ENCODE measurements around the gene MAST2.

MAST2 gene

DNA sequence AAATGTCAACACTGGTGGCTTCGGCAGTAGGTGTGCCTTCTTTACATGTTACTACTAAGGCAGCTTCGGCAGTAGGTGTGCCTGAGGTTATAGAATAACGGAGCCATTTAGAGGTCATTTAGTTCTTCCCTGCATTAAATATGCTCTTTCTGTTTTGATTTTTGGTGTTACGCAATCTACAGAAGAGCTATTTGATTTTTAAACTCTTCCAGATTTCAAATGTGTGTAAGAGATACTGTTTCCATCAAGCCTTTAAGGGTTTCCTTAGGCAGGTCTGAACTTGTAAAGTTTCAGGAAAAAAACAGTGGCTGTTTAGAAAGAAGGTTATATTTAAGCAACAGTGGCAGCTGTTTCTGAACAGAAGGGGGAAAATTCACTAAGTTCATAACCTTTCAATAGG is 274.2 kb downstream of the MAST2 start:
- DNase-seq, result no peak

DNA sequence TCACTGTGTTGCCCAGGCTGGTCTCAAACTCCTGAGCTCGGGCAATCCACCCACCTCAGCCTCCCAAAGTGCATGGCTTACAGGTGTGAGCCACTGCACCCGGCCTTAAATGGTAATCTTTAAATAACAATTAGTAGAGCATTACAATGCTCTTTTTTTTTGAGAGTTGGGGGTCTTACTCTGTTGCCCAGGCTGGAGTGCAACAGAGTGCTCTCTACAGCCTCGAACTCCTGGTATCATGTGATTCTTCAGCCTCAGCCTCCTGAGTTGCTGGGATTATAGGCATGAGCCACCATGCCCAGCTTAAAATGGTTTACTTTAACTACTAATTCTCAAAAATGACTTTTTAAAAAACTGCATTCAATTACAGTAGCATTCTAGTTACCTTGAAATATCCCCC is 276.8 kb downstream of the MAST2 start:
- no peak for DNase-seq

DNA sequence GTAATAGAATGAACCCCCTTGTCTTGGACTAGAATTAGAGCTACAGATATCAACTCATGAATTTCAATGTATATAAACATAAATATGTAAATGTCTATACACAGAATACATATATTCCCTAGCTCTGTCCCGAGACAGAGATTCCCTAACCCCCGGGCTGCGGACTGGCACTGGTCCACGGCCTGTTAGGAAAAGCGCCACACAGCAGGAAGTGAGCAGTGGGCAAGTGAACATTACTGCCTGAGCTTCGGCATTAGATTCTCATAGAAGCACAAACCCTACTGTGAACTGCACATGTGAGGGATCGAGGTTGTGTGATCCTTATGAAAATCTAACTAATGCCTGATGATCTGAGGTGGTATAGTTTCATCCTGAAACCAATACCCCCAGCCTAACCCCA is 277.8 kb downstream of the MAST2 start:
- DNase-seq, result no peak

DNA sequence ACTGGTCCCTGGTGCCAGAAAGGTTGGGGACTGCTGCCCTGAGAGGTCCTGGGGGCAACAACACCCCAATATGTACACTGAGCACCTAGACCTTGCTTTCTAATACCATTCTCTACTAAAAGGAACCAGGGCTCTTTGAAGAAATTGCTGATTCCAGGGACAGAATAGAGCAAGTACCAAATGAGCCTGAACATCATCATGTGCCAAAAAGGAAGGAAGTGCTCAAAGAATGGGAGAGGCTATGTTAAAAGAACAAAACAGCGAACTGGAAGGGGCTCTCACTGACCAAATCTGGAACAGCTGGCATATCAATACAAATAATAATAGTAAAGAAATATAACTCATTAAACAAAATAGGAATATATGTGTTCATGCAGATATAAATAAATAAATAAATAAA is 278.2 kb downstream of the MAST2 start:
- DNase-seq, result no peak

DNA sequence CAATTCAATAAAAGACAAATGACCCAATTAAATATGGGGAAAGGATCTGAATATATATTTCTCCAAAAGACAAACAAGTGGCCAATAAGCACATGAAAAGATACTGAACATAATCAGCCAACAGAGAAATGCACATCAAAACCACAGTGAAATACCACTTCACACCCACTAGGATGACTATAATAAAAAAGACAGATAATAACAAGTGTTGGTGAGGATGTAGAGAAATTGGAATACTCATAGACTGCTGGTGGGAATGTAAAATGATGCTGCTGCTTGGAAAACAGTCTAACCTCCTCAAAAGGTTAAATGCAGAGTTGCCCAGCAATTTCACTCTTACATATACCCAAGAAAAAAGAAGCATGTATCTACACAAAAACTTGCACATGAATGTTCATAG is 280.2 kb downstream of the MAST2 start:
- no peak for DNase-seq

DNA sequence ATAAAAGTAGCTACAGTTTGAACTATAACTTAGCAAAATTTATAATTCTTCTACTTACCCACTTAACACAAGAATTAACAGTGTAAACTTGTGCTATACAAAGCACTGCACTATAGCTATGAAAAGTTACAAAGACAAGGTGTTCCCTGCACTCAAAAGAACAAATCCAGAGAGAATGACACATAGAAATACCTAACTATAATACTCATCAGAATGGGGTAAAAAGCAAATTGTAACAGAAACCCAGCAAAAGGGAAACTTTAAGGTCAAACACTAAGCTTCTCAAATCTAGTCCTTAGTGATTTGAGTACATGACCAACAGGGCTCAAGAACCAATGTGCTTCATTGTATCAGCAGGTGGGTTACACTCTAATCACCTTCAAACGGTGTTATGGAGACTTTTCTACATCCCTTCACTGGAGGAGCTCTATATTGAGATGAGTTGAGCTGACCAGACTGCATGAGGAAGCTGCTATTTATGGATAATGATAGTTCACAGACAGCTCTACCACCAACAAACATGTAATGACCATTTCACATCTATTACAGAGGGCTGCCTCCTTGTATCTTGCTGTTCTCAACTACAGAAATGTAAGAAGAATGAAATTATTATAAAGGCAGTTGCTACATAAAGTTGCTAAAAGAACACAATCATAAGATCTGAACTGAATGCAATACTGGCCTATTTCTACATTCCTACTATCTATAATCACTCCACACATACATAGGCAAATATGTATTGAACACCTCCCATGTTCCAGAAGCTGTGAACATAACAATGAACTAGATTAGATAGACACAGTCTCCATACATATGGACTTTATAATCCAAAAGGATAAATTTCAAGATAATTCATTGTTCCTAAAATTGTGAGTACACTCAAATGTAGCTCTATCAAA is 281.4 kb downstream of the MAST2 start:
- no peak for DNase-seq

All from stimulated activated CD4-positive, alpha-beta T cell treated with anti-CD3 and anti-CD28 coated beads, Interleukin-12 subunit alpha, Interleukin-12 subunit beta, amount 100 ng/mL, for 4 hours (primary cell).